GM13977 (cell line): Measurements from ENCODE around the gene VGF.
"Not testable (repeated sequence)": the region's sequence is repeated elsewhere in the genome, so short reads cannot be mapped to it uniquely, and the experiment has no call there.

Experiments
- DNase-seq: peaks from one replicate; pipeline ENCODE4 v3.0.0; 2012; ENCODE audit warnings: low spot score
- CTCF ChIP-seq: IDR thresholded peaks from 2 replicates; pipeline ENCODE4 v1.5.1; 2012; ENCODE audit warnings: mild to moderate bottlenecking, control low read depth; ENCODE audit not compliant: insufficient read depth; ENCODE audit errors: extremely low read depth, missing control alignments
- in situ Hi-C: fragments of 300-500 bp; cut with MboI; formaldehyde crosslinking; loops from one replicate; pipeline ENCODE4 v1.12.0; 2022; ENCODE audit warnings: low sequenced_read_pairs, low pct_unique_long_range_greater_than_20kb, mixed read lengths, inconsistent platforms; ENCODE audit not compliant: unreplicated experiment

VGF gene

GRCh38 chr7:101122933-101123702 lies 42.3 kb downstream of the VGF start:
- DNase-seq, result no peak
- in situ Hi-C loops, result no loop called here
- TF ChIP-seq CTCF, result no peak

GRCh38 chr7:101121991-101122932 lies 43.1 kb downstream of the VGF start:
- no peak for TF ChIP-seq CTCF
- in situ Hi-C loops, result no loop called here
- peak; percentile 53 for DNase-seq

- DNase-seq, in situ Hi-C loops: not testable (repeated sequence)
Measured at GRCh38 chr7:101121631-101121990, 43.8 kb downstream of the VGF start.

- TF ChIP-seq CTCF, result no peak
- no peak for DNase-seq
- in situ Hi-C loops, result no loop called here
Measured at GRCh38 chr7:101120315-101120714, 45.1 kb downstream of the VGF start.

- in situ Hi-C loops, result no loop called here
- DNase-seq, result no peak
- no peak for TF ChIP-seq CTCF
Measured at GRCh38 chr7:101119876-101120275, 45.5 kb downstream of the VGF start.

GRCh38 chr7:101118856-101119255 lies 46.5 kb downstream of the VGF start:
- TF ChIP-seq CTCF, result no peak
- DNase-seq, result no peak
- in situ Hi-C loops, result no loop called here

- no peak for TF ChIP-seq CTCF
- in situ Hi-C loops, result no loop called here
- no peak for DNase-seq
Measured at GRCh38 chr7:101116898-101117297, 48.5 kb downstream of the VGF start.
